ENCODE results near the gene PLAAT5.
"Not testable (repeated sequence)": the region's sequence is repeated elsewhere in the genome, so short reads cannot be mapped to it uniquely, and the experiment has no call there.

The PLAAT5 gene

DNA sequence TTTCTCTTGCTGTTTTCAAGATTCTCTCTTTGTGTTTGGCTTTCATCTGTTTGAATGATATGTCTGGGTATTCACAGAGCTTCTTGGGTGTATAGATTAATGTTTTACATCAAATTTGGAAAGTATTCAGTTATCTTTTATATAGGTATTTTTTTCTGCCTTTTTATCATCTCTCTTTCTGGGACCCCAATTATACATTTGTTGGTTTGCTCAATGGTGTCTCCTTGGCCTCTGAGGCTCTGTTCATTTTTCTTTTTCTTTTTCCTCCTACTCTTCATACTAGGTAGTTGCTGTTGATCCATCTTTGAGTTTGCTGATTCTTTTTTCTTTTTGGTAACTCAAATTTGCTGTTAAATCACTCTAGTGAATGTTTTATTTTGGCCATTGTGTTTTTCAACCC is 14.3 kb downstream of the PLAAT5 start:
- no peak for DNase-seq

DNA sequence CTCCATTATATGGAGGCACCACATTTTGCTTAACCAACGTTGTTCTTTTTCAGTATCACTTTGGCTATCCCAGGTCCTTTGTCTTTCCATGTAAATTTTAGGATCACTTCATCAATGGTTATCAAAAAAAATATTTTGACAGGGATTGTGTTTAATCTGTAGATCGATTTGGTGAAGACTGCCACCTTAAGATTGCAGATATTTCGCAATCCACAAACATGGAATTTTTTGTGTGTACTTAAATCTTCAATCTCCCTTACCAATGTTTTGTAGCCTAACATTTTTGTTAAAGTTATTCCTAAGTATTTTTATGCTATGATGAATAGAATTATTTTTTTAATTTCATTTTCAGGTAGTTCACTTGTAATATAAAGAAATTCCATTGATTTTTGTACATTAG is 18.6 kb downstream of the PLAAT5 start:
- no peak for DNase-seq

DNA sequence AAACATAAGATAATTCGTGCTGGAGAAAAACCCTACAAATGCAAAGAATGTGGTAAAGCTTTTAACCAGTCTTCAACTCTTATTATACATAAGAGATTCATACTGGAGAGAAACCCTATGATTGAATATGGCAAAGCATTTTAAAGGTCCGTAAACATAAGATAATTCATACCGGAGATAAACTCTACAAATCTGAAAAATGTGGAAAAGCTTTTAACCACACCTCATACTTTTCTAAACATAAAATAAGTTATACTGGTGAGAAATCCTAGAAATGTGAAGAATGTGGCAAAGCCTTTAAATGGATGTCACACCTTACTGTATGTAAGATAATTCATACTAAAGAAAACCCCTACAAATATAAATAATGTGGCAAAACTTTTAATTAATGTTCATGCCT is 20.7 kb downstream of the PLAAT5 start:
- DNase-seq, result no peak

DNA sequence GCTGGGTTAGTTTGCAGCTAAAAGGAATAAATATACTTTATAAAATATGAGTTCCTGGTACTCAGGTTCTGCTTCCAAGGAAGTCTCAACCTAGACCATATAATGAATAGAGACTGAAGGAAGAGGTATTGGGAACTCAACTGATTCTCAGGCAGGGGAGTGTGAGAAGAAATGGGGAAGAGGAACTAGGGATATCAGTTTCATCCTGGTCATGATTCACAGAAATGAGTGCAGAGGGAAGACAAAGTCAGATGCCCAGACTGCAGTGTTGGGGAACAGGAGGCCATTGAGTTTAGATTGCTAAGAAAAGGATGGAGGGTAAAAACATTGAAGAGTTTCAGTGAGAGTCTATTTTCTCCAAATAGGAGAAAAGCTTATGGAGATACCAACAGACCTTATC is 28.8 kb downstream of the PLAAT5 start:
- no peak for DNase-seq

DNA sequence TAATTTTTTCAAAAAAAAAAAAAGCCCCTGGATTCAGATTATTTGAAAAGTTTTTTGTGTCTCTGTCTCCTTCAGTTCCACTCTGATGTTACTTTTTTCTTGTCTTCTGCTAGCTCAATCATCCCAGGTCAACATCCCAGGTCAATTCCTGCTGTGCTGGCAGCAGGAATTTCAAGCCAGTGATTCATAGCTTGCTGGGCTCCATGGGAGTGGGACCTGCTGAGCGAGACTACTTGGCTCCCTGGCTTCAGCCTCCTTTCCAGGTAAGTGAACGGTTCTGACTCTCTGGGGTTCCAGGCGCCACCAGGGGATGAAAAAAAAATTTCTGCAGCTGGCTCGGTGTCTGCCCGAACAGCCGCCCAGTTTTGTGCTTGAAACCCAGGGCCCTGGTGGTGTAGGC is 31.4 kb downstream of the PLAAT5 start:
- no peak for DNase-seq

DNA sequence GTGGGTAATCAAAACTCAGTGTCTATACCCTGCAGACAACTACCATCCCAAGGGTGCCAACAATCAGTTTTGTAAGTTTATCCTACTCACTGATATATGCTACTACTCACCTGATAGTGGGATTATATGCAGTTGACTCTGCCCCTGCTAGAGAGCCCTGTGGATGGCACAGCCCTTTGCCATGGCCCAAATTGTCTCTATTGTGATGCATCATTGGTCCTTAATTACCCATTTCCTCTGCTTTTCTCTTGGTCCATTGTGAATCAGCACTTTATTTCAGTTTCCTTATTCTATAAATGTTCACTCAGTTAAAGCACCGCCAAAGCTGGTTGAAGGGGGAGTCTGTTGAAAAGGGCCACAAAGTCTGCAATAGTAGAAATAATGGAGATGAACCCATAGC is 42.3 kb downstream of the PLAAT5 start:
- no peak for DNase-seq

DNA sequence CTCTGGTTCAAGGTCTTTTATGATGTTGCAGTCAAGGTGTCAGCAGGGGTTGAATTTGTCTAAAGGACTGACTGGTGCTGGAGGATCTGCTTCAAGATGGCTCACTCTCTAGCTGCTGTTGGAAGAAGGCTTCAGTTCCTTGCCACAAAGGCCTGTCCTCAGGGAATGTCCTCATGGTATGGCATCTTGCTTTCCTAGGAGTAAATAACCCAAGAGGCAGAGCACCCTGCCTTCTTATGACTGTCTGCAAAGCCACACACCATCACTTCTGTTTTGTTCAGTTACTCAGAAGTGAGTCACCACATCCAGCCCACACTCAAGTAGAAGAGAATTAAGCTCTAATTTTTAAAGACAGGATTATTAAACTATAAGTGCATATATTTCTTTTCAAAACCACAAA is 45.2 kb downstream of the PLAAT5 start:
- DNase-seq, result no peak

DNA sequence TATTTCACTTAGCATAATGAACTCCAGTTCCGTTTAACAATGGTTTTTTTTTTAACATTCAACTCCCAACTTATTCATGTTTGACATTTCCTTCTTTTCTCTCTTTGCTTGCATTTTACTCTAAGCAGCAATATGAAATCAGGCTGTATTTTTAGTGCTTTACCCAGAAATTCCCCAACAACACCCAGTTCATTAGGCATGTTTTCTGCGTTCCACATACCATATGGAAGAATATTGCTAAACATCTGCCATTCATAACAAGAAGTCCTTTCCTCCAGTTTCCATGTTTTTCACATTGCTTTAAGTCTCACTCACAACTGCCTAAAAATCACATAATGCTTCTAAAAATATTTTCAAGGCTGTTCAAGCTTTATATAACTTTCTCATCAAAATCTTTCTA is 45.8 kb downstream of the PLAAT5 start:
- DNase-seq, result no peak

DNA sequence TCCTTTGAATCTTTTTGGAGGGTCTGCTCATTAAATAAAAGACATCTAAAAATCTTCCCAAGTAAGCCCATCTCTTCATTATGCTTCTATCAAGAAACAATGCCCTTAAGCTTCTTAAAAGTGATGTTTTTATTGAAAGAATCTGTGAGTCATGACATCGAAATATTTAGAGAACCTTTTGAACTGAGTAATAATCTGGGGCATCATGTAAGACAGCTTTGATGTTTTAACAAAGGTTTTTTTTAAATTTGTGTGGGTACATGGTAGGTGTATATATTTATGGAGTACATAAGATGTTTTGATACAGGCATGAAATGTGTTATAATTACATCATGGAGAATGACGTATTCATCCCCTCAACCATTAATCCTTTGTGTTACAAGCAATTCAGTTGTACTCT is 46.8 kb downstream of the PLAAT5 start:
- DNase-seq, result no peak

DNA sequence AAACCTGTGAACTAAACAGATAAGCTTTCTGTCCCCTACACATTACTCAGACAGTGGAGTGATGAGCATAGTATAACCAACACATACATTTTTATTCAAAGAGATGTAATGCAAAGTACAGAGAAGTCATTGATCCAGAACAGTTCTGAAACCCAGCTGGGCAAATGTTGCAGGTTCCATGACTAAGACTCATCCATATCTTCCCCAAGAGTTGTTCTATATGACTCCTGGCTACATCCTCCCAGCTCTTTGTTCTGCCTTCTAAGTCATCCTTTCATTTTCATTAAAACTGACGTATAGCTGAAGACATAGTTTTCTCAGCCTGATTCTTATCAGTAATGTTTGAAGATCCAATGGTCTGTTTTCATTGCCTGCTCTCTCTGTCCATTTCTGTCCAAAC is 47.3 kb downstream of the PLAAT5 start:
- no peak for DNase-seq

DNA sequence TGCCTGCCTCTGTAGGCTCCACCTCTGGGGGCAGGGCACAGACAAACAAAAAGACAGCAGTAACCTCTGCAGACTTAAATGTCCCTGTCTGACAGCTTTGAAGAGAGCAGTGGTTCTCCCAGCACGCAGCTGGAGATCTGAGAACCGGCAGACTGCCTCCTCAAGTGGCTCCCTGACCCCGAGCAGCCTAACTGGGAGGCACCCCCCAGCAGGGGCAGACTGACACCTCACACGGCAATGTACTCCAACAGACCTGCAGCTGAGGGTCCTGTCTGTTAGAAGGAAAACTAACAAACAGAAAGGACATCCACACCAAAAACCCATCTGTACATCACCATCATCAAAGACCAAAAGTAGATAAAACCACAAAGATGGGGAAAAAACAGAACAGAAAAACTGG is 55.1 kb downstream of the PLAAT5 start:
- not testable (repeated sequence) for DNase-seq

DNA sequence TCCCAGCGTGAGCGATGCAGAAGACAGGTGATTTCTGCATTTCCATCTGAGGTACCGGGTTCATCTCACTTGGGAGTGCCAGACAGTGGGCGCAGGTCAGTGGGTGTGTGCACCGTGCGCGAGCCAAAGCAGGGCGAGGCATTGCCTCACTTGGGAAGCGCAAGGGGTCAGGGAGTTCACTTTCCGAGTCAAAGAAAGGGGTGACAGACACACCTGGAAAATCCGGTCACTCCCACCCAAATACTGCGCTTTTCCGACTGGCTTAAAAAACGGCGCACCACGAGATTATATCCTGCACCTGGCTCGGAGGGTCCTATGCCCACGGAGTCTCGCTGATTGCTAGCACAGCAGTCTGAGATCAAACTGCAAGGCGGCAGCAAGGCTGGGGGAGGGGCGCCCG is 55.6 kb downstream of the PLAAT5 start:
- DNase-seq, result not testable (repeated sequence)

DNA sequence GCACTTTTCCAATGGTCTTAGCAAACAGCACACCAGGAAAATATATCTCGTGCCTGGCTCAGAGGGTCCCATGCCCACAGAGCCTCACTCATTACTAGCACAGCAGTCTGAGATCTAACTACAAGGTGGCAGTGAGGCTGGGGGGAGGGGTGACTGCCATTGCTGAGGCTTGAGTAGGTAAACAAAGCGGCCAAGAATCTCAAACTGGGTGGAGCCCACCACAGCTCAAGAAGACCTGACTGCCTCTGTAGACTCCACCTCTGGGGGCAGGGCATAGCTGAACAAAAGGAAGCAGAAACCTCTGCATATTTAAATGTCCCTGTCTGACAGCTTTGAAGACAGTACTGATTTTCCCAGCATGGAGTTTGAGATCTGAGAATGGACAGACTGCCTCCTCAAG is 60.2 kb downstream of the PLAAT5 start:
- DNase-seq, result not testable (repeated sequence)

DNA sequence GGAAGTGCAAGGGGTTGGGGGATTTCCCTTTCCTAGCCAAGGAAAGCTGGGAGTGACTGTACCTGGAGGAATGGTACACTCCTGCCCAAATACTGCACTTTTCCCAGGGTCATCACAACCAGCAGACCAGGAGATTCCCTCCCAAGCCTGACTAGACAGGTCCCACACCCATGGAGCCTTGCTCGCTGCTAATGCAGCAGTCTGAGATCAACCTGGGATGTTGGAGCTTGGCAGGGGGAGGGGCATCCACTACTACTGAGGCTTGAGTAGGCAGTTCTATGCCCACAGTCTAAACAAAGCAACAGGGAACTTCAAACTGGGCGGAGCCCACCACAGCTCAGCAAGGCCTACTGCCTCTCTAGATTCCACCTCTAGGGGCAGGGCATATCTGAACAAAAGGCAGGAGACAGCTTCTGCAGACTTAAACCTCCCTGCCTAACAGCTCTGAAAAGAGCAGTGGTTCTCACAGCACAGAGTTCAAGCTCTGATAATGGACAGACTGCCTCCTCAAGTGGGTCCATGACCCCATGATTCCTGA is 62.9 kb downstream of the PLAAT5 start:
- DNase-seq, result no peak

DNA sequence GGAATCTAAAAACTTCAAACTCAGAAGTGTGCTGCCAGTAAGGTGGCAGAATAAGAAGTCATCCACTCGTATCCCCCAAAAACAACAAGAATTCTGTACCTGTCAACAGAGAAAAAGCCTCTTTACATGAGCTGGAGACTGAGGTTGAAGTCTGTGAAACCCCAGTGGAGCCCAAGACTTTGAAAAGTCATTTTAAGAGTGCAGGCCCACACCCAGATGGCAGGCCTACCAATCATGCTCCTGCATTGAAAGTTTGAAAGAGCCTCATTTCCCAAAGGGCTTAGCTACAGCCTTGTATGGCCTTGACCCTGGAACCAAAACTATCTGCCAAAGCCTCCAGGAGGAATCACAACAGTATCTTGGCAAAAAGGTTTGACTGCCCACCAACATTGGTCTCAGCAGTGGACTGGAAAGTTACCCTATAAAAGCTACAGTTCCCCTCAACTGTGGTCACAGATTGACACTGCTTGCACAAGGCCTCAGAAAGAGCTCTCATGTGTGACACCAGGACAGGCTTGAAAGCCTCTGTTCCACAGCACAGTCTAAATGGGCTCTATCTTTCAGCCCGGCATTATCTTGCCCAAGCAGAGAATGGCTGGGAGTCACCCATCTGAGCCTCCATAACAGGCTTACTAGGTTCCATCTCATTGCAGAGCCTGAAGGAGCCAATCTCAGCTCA is 73.7 kb downstream of the PLAAT5 start:
- DNase-seq, result no peak

Data from NCI-H446 treated with DMSO at 0.1 percent for 48 hours (cell line).